PC-9 (cell line): ENCODE results near the gene MTHFD1.

Source experiments
- CTCF ChIP-seq: fragments of 200-600 bp; sonication (generic); conservative IDR thresholded peaks from 2 replicates; pipeline ENCODE4 v1.6.1; 2017; ENCODE audit warnings: mixed run types, antibody characterized with exemption, mild to moderate bottlenecking, moderate library complexity
- EZH2 ChIP-seq: fragments of 200-600 bp; sonication (generic); IDR thresholded peaks from 2 replicates; pipeline ENCODE4 v1.8.0; 2017; ENCODE audit warnings: antibody characterized with exemption, low read depth

- TF ChIP-seq CTCF (no peak), EZH2 (no peak)
These were observed 100.5 kb downstream of the MTHFD1 start for GRCh38 chr14:64488590-64489099.
